ENCODE measurements around the gene BATF.

The BATF gene

DNA sequence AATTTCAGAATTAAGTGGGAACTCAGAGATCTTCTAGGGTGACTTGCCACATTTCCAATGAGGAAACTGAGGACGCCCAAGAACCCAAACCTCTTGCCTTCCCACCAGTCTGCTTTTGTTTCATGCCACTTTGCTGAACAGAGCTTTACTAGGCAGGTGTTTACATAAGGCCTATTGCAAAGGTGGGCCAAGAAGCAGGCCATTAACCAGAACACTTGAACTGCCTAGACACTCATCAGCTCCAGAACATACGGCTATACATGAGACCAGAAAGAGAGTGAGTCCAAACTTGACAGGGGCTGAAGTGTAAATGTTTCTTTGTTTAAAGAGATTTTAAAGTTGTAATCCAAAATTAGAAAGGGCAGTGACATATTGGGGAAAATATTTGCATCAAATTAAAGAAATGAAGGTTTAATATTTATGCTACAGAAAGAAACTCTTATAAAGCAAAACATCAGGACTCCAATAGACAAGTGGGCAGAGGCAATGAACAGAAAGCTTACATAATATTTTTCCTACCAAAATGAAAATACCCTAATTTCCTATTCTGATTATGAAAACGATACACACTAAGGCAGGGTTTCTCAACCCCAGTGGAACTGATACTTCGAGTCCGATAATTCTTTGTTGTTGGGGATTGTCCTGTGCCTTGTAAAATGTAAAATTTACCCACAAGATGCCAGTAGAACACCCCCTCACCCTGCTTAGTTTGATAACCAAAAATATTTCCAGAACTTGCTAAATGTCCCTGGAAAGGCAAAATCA, 11.7 kb downstream of the BATF start:
- DNase-seq (ENCODE audit: low spot score): no peak

DNA sequence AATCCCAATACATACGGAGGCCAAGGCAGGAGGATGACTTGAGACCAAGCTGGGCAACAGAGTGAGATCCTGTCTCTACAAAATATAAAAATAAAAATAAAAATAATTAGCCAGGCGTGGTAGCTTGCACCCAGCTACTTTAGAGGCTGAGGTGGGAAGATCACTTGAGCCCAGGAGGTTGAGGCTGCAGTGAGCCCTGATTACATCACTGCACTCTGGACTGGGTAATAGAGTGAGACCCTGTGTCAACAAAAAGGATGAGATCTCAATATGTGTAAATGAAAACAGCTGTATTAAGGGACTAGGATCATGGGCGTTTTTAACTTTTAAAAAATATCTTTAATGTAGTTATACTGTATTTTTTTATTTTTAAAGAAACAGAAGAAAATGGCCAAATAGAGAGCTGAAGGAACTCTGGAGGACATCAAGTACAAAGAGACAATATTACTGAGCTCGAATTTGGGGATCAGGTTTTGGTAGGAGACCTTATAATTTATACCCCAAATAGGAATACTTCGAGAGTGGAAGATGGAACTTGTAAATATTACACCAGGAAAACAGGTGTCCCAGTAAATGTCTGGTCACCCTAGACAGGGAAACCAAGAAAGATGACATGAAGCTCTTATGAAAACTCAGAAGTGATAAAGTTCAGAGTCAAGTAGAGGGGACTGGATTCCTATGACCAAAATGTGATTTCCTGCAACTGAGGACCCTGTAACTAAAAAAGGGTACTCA, 13.1 kb downstream of the BATF start:
- no peak for DNase-seq (ENCODE audit: low spot score)

DNA sequence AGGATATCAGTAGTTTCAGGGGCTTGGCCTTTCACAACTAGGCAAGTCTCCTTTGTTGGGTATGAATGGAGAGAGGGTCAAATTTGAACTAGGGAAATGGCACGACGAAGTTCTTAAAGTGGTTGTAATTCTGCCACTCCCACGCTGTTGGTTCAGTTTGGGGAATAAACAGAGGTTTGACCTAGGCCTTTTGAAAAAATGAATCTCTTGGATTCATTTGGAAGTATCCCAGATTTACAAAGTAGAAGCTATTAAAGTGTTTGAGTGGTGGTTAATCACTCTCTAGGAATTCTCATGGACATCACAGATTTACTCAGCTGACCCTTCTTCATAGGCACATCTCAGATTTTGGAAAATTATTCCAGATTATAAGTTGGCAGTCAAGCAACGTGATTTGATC, 14.8 kb downstream of the BATF start:
- DNase-seq (ENCODE audit: low spot score): no peak

DNA sequence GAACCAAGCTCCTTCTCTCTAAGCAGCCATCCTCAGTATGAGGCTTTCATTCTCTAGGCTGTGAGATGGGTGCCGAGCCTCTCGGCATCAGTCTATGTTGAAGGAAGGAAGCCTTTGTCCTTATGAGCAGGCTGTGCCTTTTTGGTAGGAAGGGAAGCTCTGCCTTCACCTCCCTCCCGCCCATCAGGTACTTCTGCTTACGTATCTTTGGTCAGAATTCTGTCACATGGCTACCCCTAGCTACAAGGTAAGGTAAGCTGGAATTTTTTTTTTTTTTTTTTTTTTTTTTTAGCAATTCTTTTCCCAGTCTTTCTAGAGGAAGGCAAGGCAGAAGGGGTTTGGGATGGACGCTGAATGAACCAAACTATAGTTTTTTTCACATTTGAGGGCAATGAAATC, 16.9 kb downstream of the BATF start:
- no peak for DNase-seq (ENCODE audit: low spot score)

DNA sequence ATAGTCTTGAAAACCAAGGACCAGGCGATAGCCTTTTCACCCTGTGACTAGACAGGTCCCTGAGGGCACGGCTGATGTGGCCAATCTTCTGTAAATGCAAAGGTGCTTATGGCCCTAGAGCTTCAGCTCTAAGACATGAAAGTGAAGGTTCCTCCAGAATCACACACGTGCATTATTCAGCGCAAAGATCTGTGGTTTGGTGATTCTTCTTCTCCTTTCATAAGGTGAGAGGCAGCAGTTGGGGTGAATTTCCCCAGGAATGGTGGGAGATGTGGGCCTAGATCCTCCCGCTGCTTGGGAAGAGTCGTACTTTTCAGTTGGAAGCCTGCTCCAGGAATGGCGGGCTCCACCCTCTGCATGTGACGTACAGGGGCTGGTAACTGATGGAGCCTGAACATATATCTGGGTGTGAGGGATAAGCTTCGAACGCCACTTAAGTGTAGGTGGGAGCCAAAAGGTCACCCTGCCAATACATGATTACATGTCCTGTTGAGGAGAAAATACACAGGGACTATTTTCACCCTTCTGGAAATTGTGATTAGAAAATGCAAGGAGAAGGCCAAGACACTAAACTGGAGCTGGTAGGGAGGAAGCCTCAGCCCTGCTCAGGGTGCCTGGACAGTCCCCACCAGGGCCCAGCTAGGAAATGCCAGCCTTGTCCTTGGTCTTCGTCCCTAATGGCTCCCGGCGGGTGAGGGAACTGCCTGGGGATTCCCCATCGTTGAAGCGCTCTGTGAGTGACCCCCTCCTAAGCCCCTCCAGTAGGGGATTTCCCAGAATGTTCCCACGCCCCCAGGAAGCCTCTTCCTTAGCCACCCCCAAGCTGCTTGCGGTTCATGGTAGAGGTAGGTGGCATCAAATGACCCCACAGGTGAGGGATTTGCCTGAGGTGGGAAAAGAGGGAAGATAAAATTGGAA, 17.6 kb downstream of the BATF start:
- DNase-seq (ENCODE audit: low spot score): peak; percentile 25

DNA sequence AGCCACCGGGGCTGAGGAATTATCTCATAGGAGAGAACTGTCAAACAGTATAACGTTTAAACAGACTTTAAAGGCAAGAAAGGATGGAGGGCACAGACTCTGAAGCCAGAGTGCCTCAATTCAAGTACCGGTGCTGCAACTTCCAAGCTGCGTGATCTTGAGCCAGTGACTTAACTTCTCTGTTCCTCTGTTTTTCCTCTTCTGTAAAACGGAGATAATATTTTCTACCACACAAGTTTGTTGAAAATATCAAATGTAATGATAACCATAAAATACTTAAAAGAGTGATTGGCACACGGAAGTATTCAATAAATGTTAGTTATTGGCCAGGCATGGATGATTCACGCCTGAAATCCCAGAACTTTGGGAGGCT, 18.2 kb downstream of the BATF start:
- no peak for DNase-seq (ENCODE audit: low spot score)

DNA sequence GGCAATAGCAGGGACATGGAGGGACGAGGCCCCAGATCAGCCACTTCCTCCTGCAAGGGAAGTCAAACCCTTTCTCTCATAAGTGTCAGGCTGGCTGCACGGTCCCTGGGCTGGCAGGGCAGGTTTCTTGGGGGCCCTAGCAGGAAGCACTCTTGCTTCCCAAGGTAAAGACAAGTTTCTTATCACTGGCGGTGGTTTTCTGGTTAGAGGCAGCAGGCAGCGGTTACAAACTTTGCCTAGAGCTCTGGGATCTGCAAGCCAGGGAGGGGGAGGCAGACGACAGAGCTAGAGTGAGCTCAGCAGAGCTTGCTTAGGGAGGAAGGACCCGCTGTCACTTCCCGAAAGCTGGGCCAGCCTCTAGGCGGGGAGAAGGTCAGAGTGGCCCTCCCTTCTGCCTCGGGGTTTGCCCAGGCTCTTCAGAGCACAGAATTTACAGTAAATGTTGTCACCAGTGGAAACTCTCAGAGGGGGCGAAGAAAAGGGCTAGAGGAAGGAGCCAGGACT, 20.4 kb downstream of the BATF start:
- DNase-seq (ENCODE audit: low spot score): peak; percentile 84

DNA sequence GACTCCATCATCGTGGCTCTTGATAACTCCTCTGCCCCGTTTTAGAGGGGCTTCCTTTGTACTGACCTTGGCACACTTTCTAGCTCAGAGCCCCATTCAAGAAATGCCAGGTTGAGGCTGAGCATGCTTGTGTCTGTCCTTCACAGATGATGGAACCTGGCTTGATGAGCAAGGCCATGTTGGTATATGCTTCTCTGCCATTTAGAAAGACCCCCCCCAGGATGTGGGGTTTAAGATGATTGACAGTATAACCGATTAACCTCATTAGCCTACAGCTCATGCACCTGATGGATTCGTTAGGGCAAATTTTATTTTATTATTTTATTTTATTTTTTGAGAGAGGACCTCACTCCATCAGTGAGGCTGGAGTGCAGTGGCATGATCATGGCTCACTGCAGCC, 21.0 kb downstream of the BATF start:
- peak; percentile 46 for DNase-seq (ENCODE audit: low spot score)

DNA sequence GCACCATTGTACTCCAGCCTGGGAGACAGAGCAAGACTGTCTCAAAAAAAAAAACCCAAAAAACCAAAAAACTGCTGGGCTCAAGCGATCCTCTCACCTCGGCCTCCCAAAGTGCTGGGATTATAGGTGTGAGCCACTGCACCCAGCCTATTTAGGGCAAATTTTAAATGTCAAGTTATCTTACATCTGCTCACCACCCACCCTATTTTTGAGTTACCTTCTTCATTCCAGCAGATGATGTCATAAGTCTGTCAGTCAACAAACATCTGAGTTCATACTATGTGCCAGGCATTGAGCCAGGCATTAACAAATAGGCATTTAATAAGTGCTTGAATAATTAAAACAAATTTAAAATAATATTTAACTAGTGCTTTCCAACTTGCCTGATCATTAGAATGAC, 21.5 kb downstream of the BATF start:
- no peak for DNase-seq (ENCODE audit: low spot score)

DNA sequence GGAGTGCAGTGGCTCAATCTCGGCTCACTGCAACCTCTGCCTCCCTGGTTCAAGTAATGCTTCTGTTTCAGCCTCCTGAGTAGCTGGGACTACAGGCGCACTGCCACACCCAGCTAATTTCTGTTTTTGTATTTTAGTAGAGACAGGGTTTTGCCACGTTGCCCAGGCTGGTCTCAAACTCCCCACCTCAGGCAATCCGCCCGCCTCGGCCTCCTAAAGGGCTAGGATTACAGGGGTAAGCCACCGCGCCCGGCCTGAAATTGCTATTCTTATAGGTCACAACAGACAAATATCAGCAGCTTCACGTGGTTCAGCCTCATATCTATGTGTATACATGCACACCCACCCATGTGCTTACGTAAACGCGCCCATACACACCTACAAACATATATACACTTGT, 23.6 kb downstream of the BATF start:
- DNase-seq (ENCODE audit: low spot score): no peak

DNA sequence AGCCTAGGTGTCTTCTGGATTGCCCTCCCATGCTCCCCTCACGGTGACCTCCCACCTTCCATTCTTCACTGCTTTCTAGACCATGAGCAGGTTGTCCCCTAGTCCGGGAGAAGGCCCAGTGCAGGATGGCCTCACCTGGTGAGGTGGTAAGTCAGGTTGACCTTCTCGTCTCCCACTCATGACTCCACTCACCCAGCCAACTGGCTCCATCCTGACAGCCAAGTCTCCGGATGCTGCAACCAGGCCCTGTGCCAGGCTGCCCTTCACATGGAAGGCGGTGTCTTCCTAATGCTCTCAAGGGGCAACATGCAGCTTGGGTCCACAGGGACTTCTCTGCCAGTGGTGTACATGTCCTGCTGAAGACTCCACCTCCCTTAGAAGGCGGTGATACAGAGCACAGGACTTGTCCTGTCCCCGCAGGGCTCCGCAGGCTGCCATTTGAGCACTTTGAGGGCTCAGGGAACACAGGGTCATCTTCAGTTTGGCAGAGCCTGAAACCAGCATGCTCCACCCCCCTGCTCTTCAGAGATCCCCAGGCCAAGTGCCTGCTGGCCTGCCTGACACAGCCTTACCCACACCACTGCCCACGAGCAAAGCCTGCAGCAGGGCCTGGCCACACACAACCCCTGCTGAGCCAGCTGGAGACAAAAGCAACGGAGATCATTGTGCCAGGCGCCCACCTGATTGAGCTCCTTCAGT, 25.4 kb downstream of the BATF start:
- no peak for DNase-seq (ENCODE audit: low spot score)

DNA sequence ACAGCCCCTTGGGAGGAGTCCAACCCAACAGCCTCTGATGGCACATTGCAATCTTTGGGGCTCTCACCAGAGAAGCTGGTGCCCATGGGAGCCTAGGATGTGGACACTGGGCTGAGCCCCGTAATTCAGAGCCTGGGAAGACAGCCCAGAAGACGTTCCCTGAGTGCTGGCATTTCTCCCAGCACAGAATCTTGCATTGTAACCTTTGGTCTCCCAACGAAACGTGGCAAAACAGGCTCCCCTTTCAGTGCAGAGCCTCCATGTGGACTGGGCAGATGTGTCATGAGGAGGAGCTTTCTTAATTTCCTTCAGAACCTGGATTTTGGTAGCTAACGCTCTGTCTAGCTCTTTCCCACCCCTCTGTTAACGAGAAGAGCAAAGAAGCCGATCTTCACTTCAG, 26.3 kb downstream of the BATF start:
- no peak for DNase-seq (ENCODE audit: low spot score)

DNA sequence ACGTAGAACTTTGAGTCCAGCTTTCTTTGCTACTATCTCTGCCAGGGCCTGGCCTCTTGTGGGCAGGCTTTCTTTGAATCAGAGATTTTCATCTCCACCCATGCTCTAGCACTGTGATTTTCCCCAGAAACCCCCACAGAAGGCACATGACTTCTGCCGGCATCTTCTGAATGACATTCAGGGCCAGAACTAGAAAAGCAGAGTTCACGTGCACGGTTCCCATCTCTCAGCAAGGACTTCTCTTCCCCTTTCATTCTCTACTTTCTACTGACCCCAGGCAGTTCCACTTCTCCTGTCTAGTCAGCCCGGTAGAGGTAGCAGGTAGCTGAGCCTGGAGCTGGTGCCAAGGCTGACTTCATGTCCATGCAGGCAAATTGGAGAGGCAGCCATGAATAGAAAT, 26.9 kb downstream of the BATF start:
- no peak for DNase-seq (ENCODE audit: low spot score)

DNA sequence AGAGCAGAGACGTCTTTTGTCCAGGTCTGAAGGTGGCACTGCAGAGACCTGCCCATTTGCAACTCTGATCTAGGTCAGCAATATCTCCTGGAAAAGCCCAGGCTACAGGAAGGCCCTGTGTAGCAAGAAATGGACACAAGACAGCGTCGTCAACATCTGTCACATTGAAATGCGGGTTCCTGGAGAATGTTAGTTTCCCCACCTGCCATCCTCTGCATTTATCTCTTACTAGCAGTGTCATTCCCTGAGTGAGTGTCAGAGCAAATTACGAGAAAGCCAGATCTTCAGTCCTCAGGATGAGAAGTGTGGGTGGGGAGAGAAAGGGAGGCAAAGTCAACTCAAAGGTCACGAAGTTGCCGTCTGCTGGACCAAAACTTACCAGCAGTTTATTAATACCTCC, 28.8 kb downstream of the BATF start:
- no peak for DNase-seq (ENCODE audit: low spot score)

DNA sequence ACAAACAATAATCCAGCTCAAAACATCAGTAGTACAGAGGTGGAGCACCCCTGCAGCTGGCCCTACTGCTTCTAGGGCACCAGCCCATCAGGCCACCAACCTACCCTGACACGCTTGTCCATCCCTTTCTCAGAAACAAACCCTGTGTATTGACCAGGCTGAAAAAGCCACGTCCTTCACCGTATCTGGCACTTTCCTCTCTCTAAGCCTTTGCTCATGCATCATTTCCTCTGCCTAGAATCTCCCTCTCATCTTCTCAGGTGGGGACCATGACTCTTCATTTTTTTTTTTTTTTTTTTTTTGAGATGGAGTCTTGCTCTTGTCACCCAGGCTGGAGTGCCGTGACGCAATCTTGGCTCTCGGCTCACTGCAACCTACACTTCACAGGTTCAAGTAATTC, 30.9 kb downstream of the BATF start:
- no peak for DNase-seq (ENCODE audit: low spot score)

DNA sequence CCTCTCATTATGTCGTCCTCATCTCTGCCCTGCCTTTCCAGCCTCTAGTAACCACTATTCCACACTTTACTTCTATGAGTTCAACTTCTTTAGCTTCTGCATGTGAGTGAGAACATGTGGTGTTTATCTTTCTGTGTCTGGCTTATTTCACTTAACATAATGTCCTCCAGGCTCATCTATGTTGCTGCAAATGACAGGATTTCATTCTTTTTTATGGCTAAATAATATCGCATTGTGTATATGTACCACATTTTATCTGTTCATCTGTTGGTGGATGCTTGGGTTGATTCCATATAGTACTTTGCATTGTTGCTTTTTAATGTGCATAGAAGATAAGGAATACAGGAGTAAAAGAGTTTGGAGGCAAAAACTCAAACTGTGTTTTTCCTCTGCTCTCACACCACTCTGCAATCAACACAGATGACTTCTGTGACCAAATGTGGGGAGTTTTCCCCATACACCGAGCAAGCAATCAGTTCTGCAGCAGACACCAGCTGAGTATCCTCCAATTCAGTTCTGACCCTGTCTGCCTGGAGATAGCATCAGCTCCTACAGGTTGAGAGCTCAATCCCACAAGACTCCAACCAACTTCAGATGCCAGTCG, 31.6 kb downstream of the BATF start:
- DNase-seq (ENCODE audit: low spot score): no peak

DNA sequence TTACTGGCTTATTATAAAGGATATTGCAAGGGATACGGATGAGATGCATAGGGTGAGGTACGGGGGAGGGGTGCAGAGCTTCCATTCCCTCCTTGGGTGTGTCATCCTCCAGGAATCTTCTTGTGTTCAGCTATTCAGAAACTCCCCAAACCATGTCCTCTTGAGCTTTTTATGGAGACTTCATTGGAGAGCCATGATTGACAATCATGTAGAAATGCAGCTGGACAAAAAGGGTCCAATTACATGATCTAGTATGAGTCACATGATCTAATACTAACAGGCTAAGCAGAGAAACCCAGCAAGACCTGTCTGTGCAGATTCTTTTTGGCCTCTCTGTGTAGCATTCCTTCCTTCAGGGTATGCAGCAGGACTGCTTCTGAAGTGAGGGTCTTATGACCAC, 32.2 kb downstream of the BATF start:
- no peak for DNase-seq (ENCODE audit: low spot score)

DNA sequence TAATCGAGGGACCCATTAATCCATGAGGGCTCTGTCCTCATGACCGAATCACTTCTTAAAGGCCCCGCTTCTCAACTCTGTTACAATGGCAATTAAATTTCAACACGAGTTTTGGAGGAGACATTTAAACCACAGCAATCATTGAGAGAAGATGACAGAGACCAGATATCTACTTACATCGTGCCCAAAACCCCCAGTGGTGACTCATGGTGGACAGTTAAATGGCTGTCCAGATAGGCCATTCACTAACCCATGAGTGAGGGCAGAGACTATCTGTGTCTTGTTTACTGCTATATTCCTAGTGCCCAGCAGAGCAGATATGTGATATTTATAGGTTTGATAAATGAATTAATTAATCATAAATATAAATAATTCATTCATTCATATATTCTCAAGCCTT, 36.2 kb downstream of the BATF start:
- no peak for DNase-seq (ENCODE audit: low spot score)

DNA sequence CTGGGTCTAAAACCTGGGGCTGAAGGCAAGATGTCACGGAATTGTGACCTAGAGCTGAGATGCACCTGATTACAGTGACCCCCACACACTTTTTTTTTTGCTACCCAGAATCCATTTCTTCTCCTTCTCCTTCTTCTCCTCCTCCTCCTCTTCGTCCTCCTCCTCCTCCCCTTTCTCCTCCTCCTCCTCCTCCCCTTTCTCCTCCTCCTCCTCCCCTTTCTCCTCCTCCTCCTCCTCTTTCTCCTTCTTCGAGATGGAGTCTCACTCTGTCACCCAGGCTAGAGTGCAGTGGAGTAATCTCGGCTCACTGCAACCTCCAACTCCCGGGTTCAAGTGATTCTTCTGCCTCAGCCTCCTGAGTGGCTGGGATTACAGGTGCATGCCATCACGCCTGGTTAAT, 36.8 kb downstream of the BATF start:
- DNase-seq (ENCODE audit: low spot score): no peak

DNA sequence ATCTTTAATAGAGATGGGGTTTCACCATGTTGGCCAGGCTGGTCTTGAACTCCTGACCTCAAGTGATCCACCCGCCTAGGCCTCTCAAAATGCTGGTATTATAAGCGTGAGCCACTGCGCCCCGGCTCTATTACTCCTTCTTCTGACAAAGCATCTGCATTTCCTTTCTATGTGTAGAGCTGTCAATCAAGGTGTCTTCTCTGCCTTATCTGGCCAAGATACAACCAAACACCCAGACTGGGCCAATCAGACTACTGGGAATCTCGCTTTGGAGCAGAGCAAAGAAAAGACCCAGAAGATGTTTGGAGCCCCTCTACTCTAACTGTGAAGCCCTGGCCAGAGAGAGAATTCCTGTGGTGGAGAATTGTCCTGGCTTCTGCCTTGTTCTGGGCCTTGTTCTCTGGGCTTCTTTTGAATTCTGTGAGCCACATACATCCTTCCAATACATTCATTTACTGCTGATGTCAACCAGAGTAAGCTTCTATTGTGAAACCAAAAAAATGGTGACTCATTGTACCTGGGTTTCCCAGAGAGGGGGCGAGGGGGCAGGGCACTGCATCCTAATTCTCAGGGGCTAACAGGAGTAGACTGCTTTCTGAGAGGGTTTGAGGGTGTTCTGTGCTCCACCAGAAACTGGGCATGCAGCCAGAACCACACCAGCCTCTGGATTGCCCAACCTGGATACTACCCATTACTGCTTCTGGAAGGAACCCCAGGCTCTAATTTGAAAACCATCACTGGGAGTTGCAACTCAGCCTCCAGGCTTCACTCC, 37.4 kb downstream of the BATF start:
- no peak for DNase-seq (ENCODE audit: low spot score)

DNA sequence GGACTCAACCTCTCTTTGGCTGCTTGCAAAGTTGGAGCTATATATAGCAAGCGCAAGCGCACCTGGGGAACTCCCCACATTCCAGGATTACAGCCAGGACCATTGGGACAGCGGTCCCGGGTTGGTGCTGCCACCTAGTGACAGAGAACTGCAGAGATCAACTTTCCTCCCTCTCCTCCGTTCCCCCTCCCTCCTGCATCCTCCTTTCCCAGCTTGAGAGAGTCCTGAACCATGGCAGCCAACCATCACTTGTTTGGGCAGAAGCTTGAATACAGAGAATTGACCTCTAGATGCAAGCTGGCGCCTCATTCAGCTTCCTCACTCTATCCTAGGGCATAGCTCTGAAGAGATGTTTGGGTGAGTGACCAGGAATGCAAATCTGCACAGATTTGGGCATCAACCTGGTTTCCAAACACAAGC, 38.8 kb downstream of the BATF start:
- DNase-seq (ENCODE audit: low spot score): peak; percentile 45
